Astrocyte (in vitro differentiated cells and primary cell): ENCODE results near the gene TMEM156. TPM values are rescaled to one million over a fixed set of nuclear protein-coding genes. Genes with fewer than 3 reads are reported as not detected.

Source experiments
- DNase-seq: peaks from one replicate; pipeline ENCODE4 v3.0.0-alpha.2; 2010; ENCODE audit warnings: low read depth
- FAIRE-seq: peaks from 2 replicates; lab custom pipeline; 2011; peaks lifted over from hg19 to GRCh38; lab: Jason Lieb, UNC
- H2AFZ ChIP-seq: 2 replicates; pipeline ENCODE4 v1.6.0; 2012; ENCODE audit warnings: low read depth, low read length, inconsistent platforms
- H3K27ac ChIP-seq: 2 replicates; pipeline ENCODE4 v1.5.1; 2011; ENCODE audit warnings: low read depth, low read length, inconsistent platforms
- H3K27me3 ChIP-seq: 2 replicates; pipeline ENCODE4 v1.6.0; 2011; ENCODE audit warnings: low read length, inconsistent platforms; ENCODE audit not compliant: insufficient read depth
- H3K36me3 ChIP-seq: 2 replicates; pipeline ENCODE4 v1.5.1; 2011; ENCODE audit warnings: low read length, inconsistent platforms; ENCODE audit not compliant: insufficient read depth
- H3K4me1 ChIP-seq: 2 replicates; pipeline ENCODE4 v1.5.1; 2011; ENCODE audit warnings: low read length, inconsistent platforms; ENCODE audit not compliant: insufficient read depth
- H3K4me2 ChIP-seq: 2 replicates; pipeline ENCODE4 v1.6.0; 2012; ENCODE audit warnings: low read length, inconsistent platforms
- H3K4me3 ChIP-seq: 2 replicates; pipeline ENCODE4 v1.5.1; 2011; ENCODE audit warnings: low read depth, mild to moderate bottlenecking, low read length, inconsistent platforms; ENCODE audit not compliant: insufficient read depth
- H3K79me2 ChIP-seq: 2 replicates; pipeline ENCODE4 v1.6.0; 2012; ENCODE audit warnings: mild to moderate bottlenecking, low read length, inconsistent platforms; ENCODE audit not compliant: insufficient read depth
- H3K9ac ChIP-seq: 2 replicates; pipeline ENCODE4 v1.6.0; 2012; ENCODE audit warnings: mild to moderate bottlenecking, low read length, inconsistent platforms
- H3K9me3 ChIP-seq: 2 replicates; pipeline ENCODE4 v1.5.1; 2012; ENCODE audit warnings: low read depth, mild to moderate bottlenecking, low read length, inconsistent platforms; ENCODE audit not compliant: insufficient read depth
- H4K20me1 ChIP-seq: 2 replicates; pipeline ENCODE4 v1.6.0; 2012; ENCODE audit warnings: low read length, inconsistent platforms; ENCODE audit not compliant: insufficient read depth
- H3K27ac Mint-ChIP-seq: one replicate; pipeline ENCODE4 v1.8.0; 2021; ENCODE audit warnings: mild to moderate bottlenecking, mixed read lengths; ENCODE audit not compliant: unreplicated experiment
- H3K27me3 Mint-ChIP-seq: one replicate; pipeline ENCODE4 v1.8.0; 2021; ENCODE audit warnings: low read depth, mixed read lengths; ENCODE audit not compliant: unreplicated experiment
- H3K36me3 Mint-ChIP-seq: one replicate; pipeline ENCODE4 v1.8.0; 2021; ENCODE audit warnings: low read depth, mixed read lengths; ENCODE audit not compliant: unreplicated experiment
- H3K4me1 Mint-ChIP-seq: one replicate; pipeline ENCODE4 v1.8.0; 2021; ENCODE audit warnings: low read depth, mixed read lengths; ENCODE audit not compliant: unreplicated experiment
- H3K4me3 Mint-ChIP-seq: one replicate; pipeline ENCODE4 v1.8.0; 2021; ENCODE audit warnings: mild to moderate bottlenecking, moderate library complexity, mixed read lengths; ENCODE audit not compliant: unreplicated experiment
- H3K9me3 Mint-ChIP-seq: one replicate; pipeline ENCODE4 v1.8.0; 2021; ENCODE audit warnings: mild to moderate bottlenecking, mixed read lengths; ENCODE audit not compliant: unreplicated experiment
- CTCF ChIP-seq: IDR thresholded peaks from 2 replicates; pipeline ENCODE4 v1.5.1; 2011; ENCODE audit warnings: low read depth, mild to moderate bottlenecking, inconsistent platforms, low read length, moderate library complexity; ENCODE audit not compliant: insufficient read depth
- EZH2 ChIP-seq: IDR thresholded peaks from 2 replicates; pipeline ENCODE4 v1.6.1; 2012; ENCODE audit warnings: mild to moderate bottlenecking, low read length, inconsistent platforms; ENCODE audit not compliant: insufficient read depth
- total RNA-seq: library from RNA; stranded (reverse); gene quantifications from 2 replicates; pipeline ENCODE4 v1.2.1, GENCODE V29; 2021

The TMEM156 gene
- total RNA-seq, 1 donor from 2014 or later = 0.59 TPM

GRCh38 chr4:38928568-38928967 is 103.6 kb downstream of the TMEM156 start:
- no peak overlapping the region for H3K9ac ChIP-seq
- Mint-ChIP-seq H3K9me3 (no peaks in the 10 kb centered on the region), H3K36me3 (peaks cover 21% of the 10 kb centered on the region), H3K27ac (no peak overlapping the region), H3K4me1 (peaks cover 2% of the 10 kb centered on the region), H3K27me3 (no peaks in the 10 kb centered on the region), H3K4me3 (no peak overlapping the region)
- no peak for FAIRE-seq
- H2AFZ ChIP-seq = no peak overlapping the region
- peaks cover 32% of the 10 kb centered on the region for H4K20me1 ChIP-seq
- no peak overlapping the region for H3K4me2 ChIP-seq
- H3K4me1 ChIP-seq = no peaks in the 10 kb centered on the region
- H3K4me3 ChIP-seq = no peak overlapping the region
- H3K27me3 ChIP-seq = no peaks in the 10 kb centered on the region
- no peaks in the 10 kb centered on the region for H3K79me2 ChIP-seq
- peaks cover 75% of the 10 kb centered on the region for H3K36me3 ChIP-seq
- H3K27ac ChIP-seq = no peak overlapping the region
- no peaks in the 10 kb centered on the region for H3K9me3 ChIP-seq
- TF ChIP-seq CTCF (no peak), EZH2 (no peak)
- DNase-seq = no peak

GRCh38 chr4:38926896-38927295 is 105.3 kb downstream of the TMEM156 start:
- FAIRE-seq (no peak), DNase-seq (no peak)
- no peaks in the 10 kb centered on the region for H3K9me3 Mint-ChIP-seq
- Histone ChIP-seq H3K36me3 (peaks cover 71% of the 10 kb centered on the region), H3K27ac (no peak overlapping the region), H3K4me3 (no peak overlapping the region), H3K9ac (no peak overlapping the region), H3K27me3 (no peaks in the 10 kb centered on the region), H3K4me1 (no peaks in the 10 kb centered on the region), H2AFZ (no peak overlapping the region), H3K9me3 (no peaks in the 10 kb centered on the region), H3K4me2 (no peak overlapping the region), H4K20me1 (peaks cover 32% of the 10 kb centered on the region), H3K79me2 (no peaks in the 10 kb centered on the region)
- H3K27me3 Mint-ChIP-seq = no peaks in the 10 kb centered on the region
- H3K27ac Mint-ChIP-seq = no peak overlapping the region
- peaks cover 3% of the 10 kb centered on the region for H3K4me1 Mint-ChIP-seq
- no peak for TF ChIP-seq EZH2
- no peak for TF ChIP-seq CTCF
- peaks cover 16% of the 10 kb centered on the region for H3K36me3 Mint-ChIP-seq
- H3K4me3 Mint-ChIP-seq = no peak overlapping the region

- Histone ChIP-seq H3K36me3 (peaks cover 71% of the 10 kb centered on the region), H3K4me2 (no peak overlapping the region), H3K27ac (no peak overlapping the region), H3K4me3 (no peak overlapping the region), H3K9me3 (no peaks in the 10 kb centered on the region), H3K79me2 (no peaks in the 10 kb centered on the region), H3K27me3 (no peaks in the 10 kb centered on the region), H4K20me1 (peaks cover 37% of the 10 kb centered on the region), H2AFZ (no peak overlapping the region), H3K9ac (no peak overlapping the region), H3K4me1 (no peaks in the 10 kb centered on the region)
- Mint-ChIP-seq H3K4me1 (peaks cover 3% of the 10 kb centered on the region), H3K36me3 (peaks cover 13% of the 10 kb centered on the region), H3K4me3 (no peak overlapping the region), H3K27ac (no peak overlapping the region), H3K27me3 (no peaks in the 10 kb centered on the region), H3K9me3 (no peaks in the 10 kb centered on the region)
- TF ChIP-seq CTCF = no peak
- TF ChIP-seq EZH2 = no peak
- DNase-seq = no peak
- no peak for FAIRE-seq
Observed at GRCh38 chr4:38925492-38926413, 106.5 kb downstream of the TMEM156 start.
